GM12878 (cell line): ENCODE data around the gene DLG2. TPM values are rescaled to one million over a fixed set of nuclear protein-coding genes. Genes with fewer than 3 reads are reported as not detected.

Experiments used
- ATAC-seq: fragments of 200-7000 bp; cut with Tn5 transposase; 3 replicates; pipeline ENCODE4 v1.9.1; 2020; ENCODE audit warnings: mild to moderate bottlenecking, moderate library complexity
- BruUV-seq: library from RNA; stranded (reverse); fragments of 400-500 nt; replicated peaks from 2 replicates; lab custom pipeline; 2021; lab: Mats Ljungman, UMichigan
- CTCF ChIA-PET: fragments of 300-600 bp; sonication (Branson Sonifier 250); formaldehyde crosslinking; extraction: SDS; loops from one replicate; lab custom pipeline; 2021; ENCODE audit warnings: inconsistent platforms; lab: Yijun Ruan, JAX
- POLR2A ChIA-PET: fragments of 350-600 bp; formaldehyde crosslinking; extraction: SDS; loops from one replicate; lab custom pipeline; 2021; ENCODE audit warnings: inconsistent platforms; lab: Charles Lee
- RAD21 ChIA-PET: fragments of 300-600 bp; sonication (Branson Sonifier 250); formaldehyde crosslinking; loops from one replicate; lab custom pipeline; 2023; ENCODE audit warnings: antibody characterized with exemption; ENCODE audit not compliant: unreplicated experiment; lab: Charles Lee
- SMC1A ChIA-PET: fragments of 300-600 bp; sonication (Branson Sonifier 250); formaldehyde crosslinking; loops from one replicate; lab custom pipeline; 2023; ENCODE audit not compliant: unreplicated experiment, uncharacterized antibody; lab: Charles Lee
- DNase-seq: peaks from one replicate; pipeline ENCODE4 v3.0.0-alpha.2; 2011; ENCODE audit warnings: low read depth, low spot score
- FAIRE-seq: peaks from 3 replicates; lab custom pipeline; 2011; peaks lifted over from hg19 to GRCh38; lab: Jason Lieb, UNC
- H2AFZ ChIP-seq: 2 replicates; pipeline ENCODE4 v1.6.0; 2011; ENCODE audit warnings: low read depth, low read length, control low read depth; ENCODE audit not compliant: control insufficient read depth
- H3K27ac ChIP-seq: 2 replicates; pipeline ENCODE4 v1.5.1; 2011; ENCODE audit warnings: control low read depth; ENCODE audit not compliant: control insufficient read depth, insufficient read depth
- H3K27me3 ChIP-seq, 2 experiments: replicated peaks in 1 of 2; 2 replicates each; pipeline versions ENCODE4 v1.6.0 to v1.6.1; 2011; ENCODE audit warnings: low read length in 1 of 2; ENCODE audit not compliant: control insufficient read depth in 2 of 2, insufficient read depth in 2 of 2
- H3K36me3 ChIP-seq, 2 experiments: 2 replicates each; pipeline ENCODE4 v1.5.1; 2011; ENCODE audit warnings: low read length in 1 of 2; ENCODE audit not compliant: control insufficient read depth in 2 of 2, insufficient read depth in 2 of 2
- H3K4me1 ChIP-seq: 2 replicates; pipeline ENCODE4 v1.6.1; 2011; ENCODE audit warnings: mild to moderate bottlenecking, low read length, moderate library complexity, mixed read lengths; ENCODE audit not compliant: control insufficient read depth, insufficient read depth
- H3K4me2 ChIP-seq: 2 replicates; pipeline ENCODE4 v1.6.0; 2011; ENCODE audit warnings: control low read depth; ENCODE audit not compliant: control insufficient read depth, insufficient read depth
- H3K4me3 ChIP-seq: fragments of 200-600 bp; sonication (generic); 2 replicates; pipeline ENCODE4 v1.5.1; 2016
- H3K79me2 ChIP-seq: 2 replicates; pipeline ENCODE4 v1.6.0; 2011; ENCODE audit warnings: low read length; ENCODE audit not compliant: control insufficient read depth, insufficient read depth
- H3K9ac ChIP-seq: 2 replicates; pipeline ENCODE4 v1.8.0; 2011; ENCODE audit warnings: low read length, control low read depth, mixed read lengths; ENCODE audit not compliant: control insufficient read depth, insufficient read depth
- H3K9me3 ChIP-seq: replicated peaks from 3 replicates; pipeline ENCODE4 v1.5.1; 2011; ENCODE audit warnings: mild to moderate bottlenecking, low read length; ENCODE audit not compliant: control insufficient read depth, insufficient read depth
- H4K20me1 ChIP-seq: 2 replicates; pipeline ENCODE4 v1.6.0; 2011; ENCODE audit not compliant: control insufficient read depth, insufficient read depth
- BACH1 ChIP-seq: fragments of 450-650 bp; IDR thresholded peaks from 2 replicates; pipeline ENCODE4 v1.6.1; 2017; ENCODE audit warnings: mild to moderate bottlenecking, borderline replicate concordance
- BCL3 ChIP-seq: IDR thresholded peaks from 2 replicates; pipeline ENCODE4 v1.6.1; 2011; ENCODE audit warnings: borderline replicate concordance, low read depth, mild to moderate bottlenecking, moderate library complexity, low read length; ENCODE audit not compliant: insufficient read depth, poor library complexity, severe bottlenecking
- EP300 ChIP-seq, 2 experiments: fragments of 150-350 bp in 1 of 2; IDR thresholded peaks; 2 replicates each; pipeline ENCODE4 v1.6.1; 2011 to 2012; ENCODE audit warnings: low read depth in 2 of 2, low read length in 2 of 2, borderline replicate concordance in 1 of 2, improper control_type of control experiment in 1 of 2, inconsistent platforms in 1 of 2; ENCODE audit not compliant: control insufficient read depth in 1 of 2
- EZH2 ChIP-seq: IDR thresholded peaks from 2 replicates; pipeline ENCODE4 v1.6.1; 2012; ENCODE audit warnings: low read depth, mild to moderate bottlenecking, control low read depth, inconsistent platforms, low read length, borderline replicate concordance; ENCODE audit not compliant: control insufficient read depth
- MEF2A ChIP-seq: IDR thresholded peaks from 2 replicates; pipeline ENCODE4 v1.6.1; 2011; ENCODE audit warnings: low read depth, mild to moderate bottlenecking, low read length, moderate library complexity; ENCODE audit not compliant: insufficient read depth
- MLLT1 ChIP-seq: fragments of 450-650 bp; IDR thresholded peaks from 2 replicates; pipeline ENCODE4 v1.6.1; 2016; ENCODE audit warnings: mild to moderate bottlenecking
- PAX5 ChIP-seq: IDR thresholded peaks from 2 replicates; pipeline ENCODE4 v1.6.1; 2011; ENCODE audit warnings: low read depth, low read length, borderline replicate concordance
- WGBS: methylation state at CpG from one replicate; pipeline ENCODE4 v1.1.6; 2016; ENCODE audit warnings: low lambda C conversion rate; ENCODE audit not compliant: insufficient replicate concordance, insufficient coverage; ENCODE audit errors: missing lambda C conversion rate; 5-methylcytosine and 5-hydroxymethylcytosine counted together
- in situ Hi-C: fragments of 300-500 bp; cut with MboI; formaldehyde crosslinking; loops from 9 replicates; pipeline ENCODE4 v1.14.3; 2018; ENCODE audit warnings: mixed read lengths
- intact Hi-C: fragments of 100-400 bp; cut with micrococcal nuclease; formaldehyde crosslinking; loops from one replicate; pipeline ENCODE4 v1.14.2; 2022; ENCODE audit not compliant: unreplicated experiment
- polyA plus RNA-seq, 11 experiments: library from polyadenylated mRNA; depleted of rRNA in 4 of 11; unstranded in 6 of 11; stranded (reverse) in 5 of 11; fragments of >200 nt; fragmentation: Nextera tagmentation in 4 of 11; fragmentation: Illumina TruSeq in 1 of 11; extraction: Ambion mirVana in 4 of 11; extraction: Trizol in 1 of 11; gene quantifications; 1 replicate in 1 of 11; 2 replicates in 10 of 11; pipeline versions ENCODE4 v1.2.1 to v1.2.3, GENCODE V29; 2011 to 2016; ENCODE audit warnings: inconsistent platforms in 2 of 11, missing spikeins in 2 of 11, low read depth in 1 of 11
- total RNA-seq, 4 experiments: library from RNA; depleted of rRNA in 3 of 4; stranded (reverse); fragments of >200 nt in 3 of 4; fragmentation: Illumina TruSeq in 1 of 4; extraction: Trizol in 1 of 4; gene quantifications; 2 replicates each; pipeline versions ENCODE4 v1.2.1 to v1.2.3, GENCODE V29; 2013 to 2021

The DLG2 gene
- total and polyA plus RNA-seq, 10 of the 15 experiments (the other 5 are each of a cell fraction or from before 2014, with no cell fraction given): 0.09 to 0.98 (median 0.35) TPM

GRCh38 chr11:84947970-84948580 lies 679.1 kb downstream of the DLG2 start:
- intact Hi-C loops (no loop called here), in situ Hi-C loops (no loop called here)
- Histone ChIP-seq H3K9ac (no peak overlapping the region), H3K27me3 (no peaks in the 10 kb centered on the region), H4K20me1 (no peaks in the 10 kb centered on the region), H2AFZ (no peak overlapping the region), H3K36me3 (no peaks in the 10 kb centered on the region), H3K27ac (no peak overlapping the region), H3K4me3 (no peak overlapping the region), H3K79me2 (no peaks in the 10 kb centered on the region), H3K9me3 (no peaks in the 10 kb centered on the region), H3K4me1 (no peaks in the 10 kb centered on the region), H3K4me2 (no peak overlapping the region)
- no peak for DNase-seq
- SMC1A ChIA-PET: no interaction called here
- TF ChIP-seq EZH2: no peak
- TF ChIP-seq BCL3: no peak
- TF ChIP-seq BACH1: no peak
- CTCF ChIA-PET: no interaction called here
- no peak for FAIRE-seq
- RAD21 ChIA-PET: no interaction called here
- POLR2A ChIA-PET: no interaction called here
- 0% methylated on average over 3 of the region's 3 CpGs for WGBS
- no peak for ATAC-seq
- no TSS peak for BruUV-seq

- Histone ChIP-seq H4K20me1 (no peaks in the 10 kb centered on the region), H3K36me3 (no peaks in the 10 kb centered on the region), H3K9me3 (no peaks in the 10 kb centered on the region), H3K79me2 (no peaks in the 10 kb centered on the region), H3K4me2 (no peak overlapping the region), H3K27ac (no peak overlapping the region), H2AFZ (no peak overlapping the region), H3K4me3 (no peak overlapping the region), H3K9ac (no peak overlapping the region), H3K27me3 (no peaks in the 10 kb centered on the region), H3K4me1 (no peaks in the 10 kb centered on the region)
- ChIA-PET SMC1A (no interaction called here), POLR2A (no interaction called here), RAD21 (no interaction called here), CTCF (no interaction called here)
- intact Hi-C loops: no loop called here
- FAIRE-seq: no peak
- no peak for ATAC-seq
- WGBS: 65% methylated on average over 3 of the region's 3 CpGs
- in situ Hi-C loops: no loop called here
- DNase-seq: no peak
- no TSS peak for BruUV-seq
- TF ChIP-seq MEF2A: no peak
- TF ChIP-seq BCL3: no peak
- no peak for TF ChIP-seq PAX5
- TF ChIP-seq MLLT1: no peak
- TF ChIP-seq EP300 (IDR thresholded peaks at IDR 0.05; ENCODE audit: borderline replicate concordance in 1 of 2, control insufficient read depth in 1 of 2, low read depth in 2 of 2, low read length in 2 of 2): no peak
These were observed 680.1 kb downstream of the DLG2 start for GRCh38 chr11:84947070-84947469.
